ENCODE data around the gene CDH23.

- TF ChIP-seq, protein P1, sequence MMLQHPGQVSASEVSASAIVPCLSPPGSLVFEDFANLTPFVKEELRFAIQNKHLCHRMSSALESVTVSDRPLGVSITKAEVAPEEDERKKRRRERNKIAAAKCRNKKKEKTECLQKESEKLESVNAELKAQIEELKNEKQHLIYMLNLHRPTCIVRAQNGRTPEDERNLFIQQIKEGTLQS (IDR thresholded peaks at IDR 0.05; ENCODE audit: insufficient read depth, low read depth, low read length): no peak
- TF ChIP-seq CTCF (IDR thresholded peaks at IDR 0.05; ENCODE audit: control extremely low read depth in 1 of 3, insufficient read depth in 1 of 3, low read depth in 1 of 3, low read length in 3 of 3) (peak; percentile 23 to 47 (median 32); a peak in 3 of 4 replicates), MAFK (IDR thresholded peaks at IDR 0.05; ENCODE audit: low read depth, low read length) (no peak), BCL11A (IDR thresholded peaks at IDR 0.05; ENCODE audit: low read depth in 2 of 2, low read length in 2 of 2) (no peak), BACH1 (IDR thresholded peaks at IDR 0.05; ENCODE audit: low read length) (no peak), TBP (IDR thresholded peaks at IDR 0.05; ENCODE audit: low read depth, low read length) (no peak), CREB1 (IDR thresholded peaks at IDR 0.05) (no peak)
- TF ChIP-seq, protein P2, sequence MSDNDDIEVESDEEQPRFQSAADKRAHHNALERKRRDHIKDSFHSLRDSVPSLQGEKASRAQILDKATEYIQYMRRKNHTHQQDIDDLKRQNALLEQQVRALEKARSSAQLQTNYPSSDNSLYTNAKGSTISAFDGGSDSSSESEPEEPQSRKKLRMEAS (IDR thresholded peaks at IDR 0.05): no peak
Observed at GRCh38 chr10:71780719-71781118, 384.0 kb downstream of the CDH23 start.
